GM19372 (cell line): ENCODE data around the gene S100A10.

ENCODE experiments used
- ATAC-seq: cut with Tn5 transposase; IDR thresholded peaks from one replicate; pipeline ENCODE4 v1.9.1; 2021; ENCODE audit warnings: mild to moderate bottlenecking, low read depth, moderate library complexity; ENCODE audit not compliant: unreplicated experiment

S100A10 gene

GRCh38 chr1:151989211-151989862 lies 4.3 kb downstream of the S100A10 start:
- no peak for ATAC-seq

GRCh38 chr1:151988405-151988923 lies 5.2 kb downstream of the S100A10 start:
- ATAC-seq: no peak

DNA sequence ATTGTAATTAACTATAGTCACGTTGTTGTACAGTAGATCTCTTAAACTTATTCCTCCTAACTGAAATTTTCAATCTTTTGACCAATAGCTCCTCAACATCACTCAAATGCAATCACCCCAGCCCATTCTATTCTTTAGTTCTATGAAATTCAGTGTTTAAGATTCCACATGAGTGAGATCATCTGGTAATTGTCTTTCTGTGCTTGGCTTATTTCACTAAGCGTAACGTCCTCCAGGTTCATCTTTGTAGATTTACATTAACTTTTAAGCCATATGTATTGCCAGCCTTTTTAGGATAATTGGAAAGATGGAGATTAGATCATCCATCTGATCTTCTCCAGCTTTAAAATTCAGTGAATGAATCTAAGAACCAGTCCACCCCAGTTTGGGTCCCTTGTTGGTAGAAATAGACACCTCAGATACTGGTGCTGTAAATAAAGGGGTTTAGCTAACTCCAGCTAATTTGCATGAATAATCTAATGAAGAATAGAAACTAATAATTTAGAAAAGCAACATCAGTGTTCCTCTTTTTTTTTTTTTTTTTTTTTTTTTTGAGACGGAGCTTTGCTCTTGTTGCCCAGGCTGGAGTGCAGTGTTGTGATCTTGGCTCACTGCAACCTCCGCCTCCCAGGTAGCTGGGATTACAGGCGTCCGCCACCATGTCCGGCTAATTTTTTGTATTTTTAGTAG lies 7.0 kb downstream of the S100A10 start:
- ATAC-seq: no peak

DNA sequence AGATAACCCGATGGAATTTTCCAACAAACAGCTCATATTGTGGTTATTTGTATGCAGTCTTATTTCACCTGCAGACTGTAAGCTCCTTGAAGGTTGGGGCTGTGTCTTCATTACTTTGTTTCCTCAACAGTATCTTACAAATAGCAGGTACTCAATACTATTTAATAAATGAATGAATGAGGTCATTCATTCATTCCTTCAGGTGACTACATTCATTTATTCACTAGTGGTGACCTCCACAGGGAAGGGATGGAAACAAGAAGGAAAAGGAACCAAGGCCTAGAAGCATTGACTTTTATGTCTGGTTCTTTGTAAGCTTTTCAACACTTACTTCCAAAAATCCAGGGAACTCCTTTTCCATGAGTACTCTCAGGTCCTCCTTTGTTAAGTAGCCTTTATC lies 7.9 kb downstream of the S100A10 start:
- no peak for ATAC-seq

DNA sequence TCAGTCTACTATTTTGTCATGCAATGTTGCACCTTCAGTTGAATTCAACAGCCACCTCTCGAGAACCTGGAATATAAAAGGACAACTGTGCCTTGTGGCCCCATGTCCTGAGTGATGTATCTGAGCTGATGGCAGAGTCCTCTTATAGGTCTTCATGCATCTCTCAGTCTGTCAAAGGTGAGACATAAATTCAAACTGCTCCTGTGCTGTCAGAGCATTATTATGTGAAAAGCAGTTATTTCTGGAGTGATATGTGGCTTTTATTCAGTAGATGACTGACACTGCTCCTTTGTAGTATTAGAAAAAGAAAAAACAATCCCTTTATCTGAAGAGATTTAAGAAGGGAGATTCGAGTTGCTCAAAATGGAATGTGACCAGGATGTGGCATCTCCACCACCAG lies 8.4 kb downstream of the S100A10 start:
- ATAC-seq: no peak

DNA sequence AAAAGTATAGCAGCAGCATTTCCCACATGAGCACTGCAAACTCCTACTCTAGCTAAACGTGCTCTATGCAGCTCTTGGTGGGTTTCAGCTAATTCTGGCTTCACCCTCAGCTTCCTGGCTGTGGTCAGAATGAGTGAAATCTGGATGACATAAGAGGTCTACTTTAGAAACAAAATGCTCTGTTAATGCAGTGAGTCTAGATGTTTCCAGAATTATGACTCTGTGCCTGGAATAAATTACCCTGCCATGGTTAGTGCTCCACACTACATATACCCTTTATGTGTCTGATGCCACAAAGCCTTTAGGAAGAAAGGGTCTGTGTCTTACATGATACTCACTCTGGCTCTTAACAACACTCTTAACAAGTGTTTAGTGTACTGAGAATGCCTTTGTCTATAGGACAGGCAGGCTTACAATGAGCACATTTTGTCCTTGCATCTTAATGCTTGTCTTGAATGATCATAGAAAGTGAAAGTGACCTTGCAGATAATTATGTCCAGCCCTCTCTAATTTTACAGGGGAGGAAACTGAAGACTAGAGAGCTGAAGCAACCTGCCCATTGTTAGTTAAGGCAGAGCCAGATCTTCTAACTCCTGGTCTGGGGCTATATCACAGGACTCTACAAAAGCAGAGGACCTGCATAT lies 9.2 kb downstream of the S100A10 start:
- ATAC-seq: peak; percentile 49

- ATAC-seq: no peak
Observed at GRCh38 chr1:151982300-151983005, 11.2 kb downstream of the S100A10 start.

- no peak for ATAC-seq
Observed at GRCh38 chr1:151981178-151981525, 12.5 kb downstream of the S100A10 start.

DNA sequence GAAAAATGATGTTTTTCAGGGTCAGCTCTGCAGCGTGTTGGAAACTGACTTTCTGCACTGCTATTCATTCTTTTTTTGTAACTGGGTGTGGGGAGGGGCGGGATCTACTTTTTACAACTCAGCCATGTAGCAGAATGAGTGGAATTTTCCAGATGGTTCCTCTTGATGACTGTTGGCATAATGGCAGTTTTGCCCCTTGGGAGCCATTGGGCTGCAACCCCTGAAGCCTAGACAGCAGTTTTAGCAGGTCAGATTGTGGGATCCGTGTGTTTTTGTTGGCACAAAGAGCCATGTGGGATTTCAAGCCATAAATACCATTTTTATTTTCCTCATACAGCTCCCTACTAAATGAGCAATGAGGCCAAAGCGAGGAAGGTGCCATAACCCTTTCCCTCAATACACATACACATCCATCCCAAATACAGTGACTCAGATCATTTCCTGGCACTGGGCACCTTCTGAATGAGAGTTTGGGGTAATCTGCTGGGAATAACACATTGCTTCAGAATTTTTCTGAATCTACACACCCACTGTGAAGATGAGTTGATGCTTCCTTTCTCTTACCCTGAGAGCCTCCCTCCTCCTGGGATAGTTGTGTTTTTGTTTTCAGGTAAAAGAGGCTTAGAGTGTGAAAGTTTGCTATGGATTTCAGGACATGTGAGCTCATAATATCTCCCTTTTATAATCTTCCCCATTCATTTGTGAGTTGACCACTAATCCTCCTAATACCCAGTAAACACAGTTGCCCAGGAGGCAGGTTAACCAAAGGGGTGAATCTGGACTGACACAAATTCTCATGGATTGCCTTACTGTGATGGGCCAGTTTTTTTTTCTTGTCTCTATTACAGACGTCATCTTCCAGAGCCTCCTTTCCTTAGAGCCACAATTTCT lies 13.1 kb downstream of the S100A10 start:
- no peak for ATAC-seq

- no peak for ATAC-seq
Observed at GRCh38 chr1:151978922-151979321, 14.7 kb downstream of the S100A10 start.

GRCh38 chr1:151977662-151978230 lies 15.9 kb downstream of the S100A10 start:
- no peak for ATAC-seq

DNA sequence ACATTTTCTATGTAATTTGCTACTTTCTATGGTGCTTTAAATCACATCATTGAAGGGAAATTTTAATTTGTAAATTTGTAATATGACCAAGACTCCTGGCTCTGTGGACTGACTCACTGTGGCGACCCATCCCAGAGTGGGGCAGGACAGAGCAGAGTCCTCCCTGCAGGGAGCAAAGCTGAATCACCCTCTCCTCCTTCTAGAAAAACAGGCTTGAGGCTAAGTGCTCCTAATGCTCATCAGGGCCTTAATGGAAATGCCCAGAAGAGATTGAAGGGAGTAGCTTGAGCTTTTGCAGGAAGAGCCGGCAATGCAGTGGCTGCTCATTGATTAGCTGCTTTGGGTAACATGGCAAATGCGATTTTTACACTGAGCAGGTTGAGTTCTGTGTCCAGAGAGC lies 16.8 kb downstream of the S100A10 start:
- ATAC-seq: no peak

DNA sequence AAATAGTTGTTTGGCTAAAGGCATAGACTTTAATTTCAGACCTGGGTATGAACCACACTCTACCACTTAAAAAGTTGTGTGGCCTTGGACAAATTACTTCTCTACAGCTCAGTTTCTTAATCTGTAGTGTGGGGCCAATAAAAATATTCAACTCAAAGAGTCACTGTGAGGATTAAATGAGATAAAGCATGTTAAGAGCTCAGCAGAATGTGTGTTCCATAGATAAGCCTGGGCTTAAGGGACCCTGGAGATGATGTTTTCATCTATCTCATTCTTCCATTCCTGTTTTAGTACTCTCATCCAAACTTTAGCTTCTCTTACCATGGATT lies 17.7 kb downstream of the S100A10 start:
- no peak for ATAC-seq

GRCh38 chr1:151975311-151976014 lies 18.2 kb downstream of the S100A10 start:
- no peak for ATAC-seq

DNA sequence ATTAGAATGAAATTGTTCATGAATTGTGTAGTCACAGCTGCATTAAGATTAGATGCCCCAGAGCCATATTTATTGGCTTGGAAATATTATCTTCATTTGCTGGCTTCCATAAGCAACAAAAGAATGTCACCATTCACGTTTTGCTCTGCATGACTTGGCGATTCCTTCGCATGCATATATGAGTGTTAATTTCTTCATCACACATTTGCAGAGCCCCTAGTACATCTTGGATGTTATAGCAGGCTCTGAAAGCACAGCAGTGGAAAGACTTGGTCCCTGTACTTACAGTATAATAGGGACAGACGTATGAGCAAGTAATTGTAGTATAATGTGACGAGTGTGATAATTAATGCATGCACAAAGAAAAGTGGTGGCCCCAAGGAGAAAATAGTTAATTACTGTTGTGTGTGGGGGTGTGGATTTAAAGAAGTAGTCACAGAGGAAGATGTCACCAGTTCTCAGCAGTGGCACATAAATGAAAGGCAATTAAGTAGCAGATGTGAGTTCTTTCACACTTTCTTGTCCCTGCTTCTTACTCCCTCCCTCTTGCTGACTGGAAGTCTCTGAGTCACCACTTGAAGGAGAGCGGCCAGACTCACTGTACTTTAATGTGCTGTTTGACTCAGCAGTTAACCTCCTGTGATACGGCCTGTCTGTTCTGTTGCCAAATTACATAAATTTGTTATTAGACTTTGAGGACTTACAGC lies 21.0 kb downstream of the S100A10 start:
- ATAC-seq: no peak

GRCh38 chr1:151970626-151971025 lies 23.0 kb downstream of the S100A10 start:
- no peak for ATAC-seq

DNA sequence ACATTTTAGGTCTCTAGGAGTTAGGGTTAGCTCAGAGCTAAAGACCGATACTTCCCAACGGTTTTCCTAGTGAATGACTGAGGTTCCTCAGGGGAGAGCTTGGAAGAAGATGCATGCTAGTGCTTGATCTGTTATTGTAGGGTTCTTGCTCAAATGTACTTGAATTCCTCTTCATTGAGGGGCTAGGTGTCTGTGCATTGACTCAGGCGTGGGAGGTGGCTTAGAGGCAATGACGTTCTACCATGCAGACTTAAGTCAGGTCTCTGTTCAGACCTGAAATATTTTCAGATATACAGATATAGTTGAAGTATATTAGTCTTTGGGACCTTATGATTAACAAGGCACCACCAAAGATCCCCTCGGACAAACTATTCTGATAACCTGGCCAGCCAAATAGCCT lies 23.5 kb downstream of the S100A10 start:
- no peak for ATAC-seq

DNA sequence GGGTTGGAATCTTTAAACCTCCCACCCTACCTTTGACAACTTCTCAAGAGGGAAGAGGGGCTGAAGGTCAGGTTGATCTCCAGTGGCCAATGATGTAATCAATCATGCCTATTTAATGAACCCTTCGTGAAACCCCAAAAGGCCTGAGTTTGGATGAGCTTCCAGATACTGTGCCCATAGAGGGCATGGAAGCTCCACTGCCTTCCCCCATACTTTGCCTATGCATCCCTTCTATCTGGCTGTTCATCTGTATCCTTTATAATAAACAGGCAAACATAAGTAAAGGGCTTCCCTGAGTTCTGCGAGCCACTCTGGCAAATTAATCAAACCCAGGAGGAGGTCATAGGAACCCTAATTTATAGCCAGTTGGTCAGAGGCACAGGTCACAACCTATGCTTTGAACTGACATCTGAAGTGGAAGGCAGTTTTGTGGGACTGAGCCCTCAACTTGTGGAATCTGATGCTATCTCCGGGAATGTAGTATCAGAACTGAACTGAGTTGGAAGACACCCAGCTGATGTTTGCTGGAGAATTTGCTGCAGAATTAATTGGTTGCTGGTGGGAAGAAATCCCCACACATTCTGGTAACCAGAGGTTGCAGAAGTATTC lies 24.8 kb downstream of the S100A10 start:
- ATAC-seq: no peak
